Esophagus squamous epithelium (tissue), 5 donors: ENCODE measurements around the gene SMOC2. TPM values are rescaled to one million over a fixed set of nuclear protein-coding genes. Genes with fewer than 3 reads are reported as not detected.

ENCODE experiments used
- DNase-seq: peaks from one replicate; lab custom pipeline; 2025; lab: John Stamatoyannopoulos, UW
- H3K27ac ChIP-seq, 4 donors: fragments of 200-600 bp; sonication (generic); one replicate each; pipeline ENCODE4 v1.5.1; 2016 to 2019; ENCODE audit warnings: mild to moderate bottlenecking in 1 of 4
- H3K27me3 ChIP-seq, 4 donors: fragments of 200-600 bp; sonication (generic); 1 replicate in 3 of 4; 2 replicates in 1 of 4; pipeline versions ENCODE4 v1.5.1 to v1.6.0; 2017 to 2021; ENCODE audit warnings: antibody characterized with exemption in 1 of 4
- H3K36me3 ChIP-seq, 3 donors: fragments of 200-600 bp; sonication (generic); one replicate each; pipeline ENCODE4 v1.5.1; 2016 to 2019
- H3K4me1 ChIP-seq, 3 donors: fragments of 200-600 bp; sonication (generic); one replicate each; pipeline ENCODE4 v1.5.1; 2017 to 2019
- H3K4me3 ChIP-seq, 4 donors: fragments of 200-600 bp; sonication (generic); 1 replicate in 3 of 4; 2 replicates in 1 of 4; pipeline ENCODE4 v1.5.1; 2016 to 2019; ENCODE audit warnings: mild to moderate bottlenecking in 2 of 4, moderate library complexity in 1 of 4
- H3K9me3 ChIP-seq, 3 donors: fragments of 200-600 bp; sonication (generic); one replicate each; pipeline ENCODE4 v1.5.1; 2016 to 2019
- CTCF ChIP-seq, 6 experiments: fragments of 450-650 bp in 4 of 6; fragments of 200-600 bp in 2 of 6; sonication (generic) in 2 of 6; IDR thresholded peaks; one replicate each; pipeline ENCODE4 v1.5.1; 2016 to 2019; ENCODE audit warnings: antibody characterized with exemption in 6 of 6, mild to moderate bottlenecking in 4 of 6, moderate library complexity in 4 of 6
- POLR2A ChIP-seq, 4 donors: fragments of 450-650 bp; IDR thresholded peaks; one replicate each; pipeline ENCODE4 v1.6.1; 2017; ENCODE audit warnings: antibody characterized with exemption in 4 of 4, mild to moderate bottlenecking in 4 of 4, moderate library complexity in 3 of 4
- WGBS, 2 donors: methylation state at CpG; one replicate each; pipeline ENCODE4 v1.1.5; 2018; 5-methylcytosine and 5-hydroxymethylcytosine counted together
- intact Hi-C: fragments of 100-400 bp; cut with DNase I; formaldehyde crosslinking; loops from one replicate; pipeline ENCODE4 v1.15.0; 2022
- total RNA-seq, 4 donors: library from RNA; depleted of rRNA; stranded (reverse); fragments of >200 nt; gene quantifications; one replicate each; pipeline ENCODE4 v1.1.0, GENCODE V29; 2016
- donor health status: DM: yes; HTN: yes; CAD: no.

The SMOC2 gene
- total RNA-seq, 4 donors from 2014 or later: 1.9 to 35.5 (median 7.1) TPM

- Histone ChIP-seq H3K27me3 (no peaks in the 10 kb centered on the region), H3K4me3 (no peak overlapping the region), H3K9me3 (no peaks in the 10 kb centered on the region), H3K27ac (no peak overlapping the region), H3K4me1 (no peaks in the 10 kb centered on the region), H3K36me3 (no peaks in the 10 kb centered on the region)
- 79 to 83% methylated on average over 4 of the region's 4 CpGs for WGBS, 2 donors
- intact Hi-C loops: no loop called here
- DNase-seq: no peak
- TF ChIP-seq POLR2A (IDR thresholded peaks at IDR 0.05) (no peak), CTCF (IDR thresholded peaks at IDR 0.05) (no peak)
These were observed 190.6 kb downstream of the SMOC2 start for GRCh38 chr6:168631564-168631963.

GRCh38 chr6:168632694-168633093 lies 191.7 kb downstream of the SMOC2 start:
- Histone ChIP-seq H3K36me3 (no peaks in the 10 kb centered on the region), H3K4me1 (peaks cover 0 to 3% (median 0%) of the 10 kb centered on the region in 3 donors), H3K4me3 (no peak overlapping the region), H3K27ac (no peak overlapping the region), H3K9me3 (no peaks in the 10 kb centered on the region), H3K27me3 (no peaks in the 10 kb centered on the region)
- WGBS, 2 donors: 69 to 92% methylated on average over 3 of the region's 3 CpGs
- no peak for TF ChIP-seq POLR2A (IDR thresholded peaks at IDR 0.05)
- no peak for TF ChIP-seq CTCF (IDR thresholded peaks at IDR 0.05)
- no peak for DNase-seq
- intact Hi-C loops: no loop called here

DNA sequence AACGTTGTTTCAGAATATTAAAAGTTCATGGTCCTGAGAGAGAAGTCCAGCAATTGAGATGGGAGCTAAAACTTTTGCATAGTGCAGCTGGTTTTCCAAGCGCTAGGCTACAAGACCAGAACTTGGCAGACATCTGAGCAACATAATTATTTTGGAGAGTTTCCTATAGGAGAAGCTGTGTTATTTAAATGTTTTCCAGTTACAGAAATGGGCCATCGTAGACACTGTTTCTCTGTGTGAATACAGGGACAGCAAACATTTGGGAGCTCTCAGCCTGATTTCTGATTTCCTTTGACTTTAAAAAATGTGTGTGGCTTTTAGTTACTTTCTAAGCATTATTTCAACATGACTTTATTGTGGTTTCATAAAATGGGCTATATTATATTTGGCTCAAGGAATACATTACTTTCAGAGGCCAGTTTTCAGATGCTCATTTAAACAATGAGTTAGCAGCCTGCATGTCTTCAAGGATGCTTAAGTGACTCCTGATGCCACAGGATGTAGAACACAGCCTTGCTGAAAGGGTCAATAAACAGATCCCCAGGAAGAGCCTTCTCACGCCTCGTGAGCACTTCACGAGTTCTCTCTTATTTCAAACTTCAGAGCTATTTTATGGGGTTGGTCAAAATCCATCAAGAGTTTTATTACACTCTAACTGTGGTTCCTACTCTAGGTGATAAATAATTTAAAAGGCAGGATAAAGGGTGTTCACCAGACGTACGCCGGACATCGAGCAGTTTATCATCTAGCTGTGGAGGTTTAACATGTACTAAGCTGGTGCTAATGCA lies 193.8 kb downstream of the SMOC2 start:
- WGBS, 2 donors: 68 to 75% methylated on average over 10 of the region's 10 CpGs
- Histone ChIP-seq H3K4me3 (no peak overlapping the region), H3K36me3 (no peaks in the 10 kb centered on the region), H3K9me3 (no peaks in the 10 kb centered on the region), H3K27me3 (no peaks in the 10 kb centered on the region), H3K4me1 (peaks cover 0 to 12% (median 3%) of the 10 kb centered on the region in 3 donors), H3K27ac (no peak overlapping the region)
- intact Hi-C loops: no loop called here
- DNase-seq: no peak
- TF ChIP-seq POLR2A (IDR thresholded peaks at IDR 0.05): no peak
- TF ChIP-seq CTCF (IDR thresholded peaks at IDR 0.05): no peak

GRCh38 chr6:168636147-168637004 lies 195.4 kb downstream of the SMOC2 start:
- no peaks in the 10 kb centered on the region for H3K9me3 ChIP-seq
- WGBS, 2 donors: 54 to 56% methylated on average over 7 of the region's 11 CpGs
- no peak for DNase-seq
- peaks cover 0 to 16% (median 3%) of the 10 kb centered on the region in 3 donors for H3K4me1 ChIP-seq
- TF ChIP-seq CTCF (IDR thresholded peaks at IDR 0.05) (no peak), POLR2A (IDR thresholded peaks at IDR 0.05) (no peak)
- H3K27me3 ChIP-seq: peaks cover 0 to 4% (median 0%) of the 10 kb centered on the region in 4 donors
- H3K36me3 ChIP-seq: no peaks in the 10 kb centered on the region
- H3K27ac ChIP-seq: no peak overlapping the region
- no peak overlapping the region for H3K4me3 ChIP-seq
- intact Hi-C loops: no loop called here

DNA sequence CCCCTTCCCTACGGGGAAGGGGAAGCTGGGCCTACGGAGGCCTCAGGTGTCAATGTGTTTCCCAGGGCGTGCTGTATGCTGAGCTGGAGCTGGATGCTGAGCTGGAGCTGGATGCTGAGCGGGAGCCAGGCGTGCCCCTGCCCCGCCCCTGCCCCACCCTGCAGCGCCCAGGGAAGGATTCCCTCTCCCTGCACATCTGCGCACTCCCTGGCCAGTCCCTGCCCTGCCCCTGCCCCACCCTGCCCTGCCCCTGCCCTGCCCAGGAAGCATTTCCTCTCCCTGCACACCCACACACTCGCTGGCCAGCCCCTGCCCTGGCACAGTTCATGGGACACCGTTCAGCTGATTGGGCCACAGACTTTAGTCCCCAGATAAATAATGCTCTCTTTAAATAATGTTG lies 196.8 kb downstream of the SMOC2 start:
- no peak overlapping the region for H3K27ac ChIP-seq
- no peaks in the 10 kb centered on the region for H3K36me3 ChIP-seq
- H3K27me3 ChIP-seq: peaks cover 0 to 4% (median 0%) of the 10 kb centered on the region in 4 donors
- WGBS, 2 donors: 38 to 59% methylated on average over 5 to 7 of the region's 10 CpGs
- intact Hi-C loops: no loop called here
- H3K4me1 ChIP-seq: peaks cover 0 to 16% (median 3%) of the 10 kb centered on the region in 3 donors
- H3K4me3 ChIP-seq: no peak overlapping the region
- no peak for DNase-seq
- no peaks in the 10 kb centered on the region for H3K9me3 ChIP-seq
- no peak for TF ChIP-seq POLR2A (IDR thresholded peaks at IDR 0.05)
- TF ChIP-seq CTCF (IDR thresholded peaks at IDR 0.05): no peak
